Esophagus mucosa (tissue), 1 donor: Measurements from ENCODE around the gene ACD. TPM values are rescaled to one million over a fixed set of nuclear protein-coding genes. Genes with fewer than 3 reads are reported as not detected.
A peak's percentile ranks its signal among the peaks of the same experiment; 100 is the strongest.

Source experiments
- ATAC-seq: fragments of 200-7000 bp; cut with Tn5 transposase; one replicate; pipeline ENCODE4 v1.9.1; 2020
- total RNA-seq: library from RNA; stranded (reverse); gene quantifications from one replicate; pipeline ENCODE4 v1.2.4, GENCODE V29; 2023
- donor health status: DM: yes; HTN: yes; CAD: no.

ACD gene
- total RNA-seq, 1 donor from 2014 or later = 7.8 TPM

GRCh38 chr16:67645397-67646121 lies 14.5 kb downstream of the ACD start:
- ATAC-seq = no peak

- ATAC-seq = no peak
Observed at GRCh38 chr16:67644038-67644437, 16.0 kb downstream of the ACD start.

DNA sequence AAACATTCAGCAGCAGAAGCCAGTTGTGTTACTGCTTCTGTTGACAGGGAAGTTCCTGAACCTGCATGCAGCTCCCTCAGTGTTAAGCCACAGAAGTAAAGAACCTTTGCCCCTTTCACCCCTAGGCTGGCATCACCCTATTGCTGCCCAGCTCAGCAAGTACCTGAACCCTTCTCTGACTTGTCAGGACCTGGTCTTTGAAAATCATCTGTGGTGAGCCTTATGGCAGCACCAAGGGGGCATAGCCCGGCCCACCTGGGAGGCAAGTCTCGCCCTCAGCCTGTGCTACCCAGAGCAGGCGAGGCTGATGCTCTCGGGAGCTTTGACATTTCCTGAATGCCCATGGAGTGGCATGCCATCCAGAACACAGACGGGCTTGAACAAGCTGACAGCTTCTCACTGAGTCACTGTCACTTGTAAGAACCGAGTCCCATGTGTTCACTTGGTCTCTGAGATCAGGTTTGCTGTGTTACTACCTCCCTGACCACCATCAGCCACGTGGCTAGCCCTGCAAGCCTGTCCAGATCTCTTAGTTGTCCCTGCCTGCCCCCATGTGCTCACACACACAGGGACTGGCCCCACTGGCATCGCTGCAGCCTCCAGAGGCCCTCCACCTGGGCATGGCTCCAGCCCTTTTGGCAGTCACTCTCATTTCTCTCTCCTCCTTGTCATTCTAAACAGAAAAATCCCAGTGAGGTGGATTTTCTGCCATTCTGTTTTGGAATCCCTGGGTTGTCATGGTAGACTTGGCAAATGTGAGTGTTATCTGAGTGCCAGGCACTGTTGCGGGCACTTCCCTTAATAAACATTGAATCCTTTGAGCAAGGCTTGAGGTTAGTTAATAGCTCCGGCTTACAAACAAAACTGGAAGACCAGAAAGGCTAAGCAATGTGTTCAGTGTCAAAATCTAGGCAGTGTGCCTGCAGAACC lies 18.0 kb downstream of the ACD start:
- peak; percentile 71 for ATAC-seq

GRCh38 chr16:67637625-67638024 lies 22.4 kb downstream of the ACD start:
- no peak for ATAC-seq

GRCh38 chr16:67636713-67637112 lies 23.3 kb downstream of the ACD start:
- ATAC-seq = no peak

DNA sequence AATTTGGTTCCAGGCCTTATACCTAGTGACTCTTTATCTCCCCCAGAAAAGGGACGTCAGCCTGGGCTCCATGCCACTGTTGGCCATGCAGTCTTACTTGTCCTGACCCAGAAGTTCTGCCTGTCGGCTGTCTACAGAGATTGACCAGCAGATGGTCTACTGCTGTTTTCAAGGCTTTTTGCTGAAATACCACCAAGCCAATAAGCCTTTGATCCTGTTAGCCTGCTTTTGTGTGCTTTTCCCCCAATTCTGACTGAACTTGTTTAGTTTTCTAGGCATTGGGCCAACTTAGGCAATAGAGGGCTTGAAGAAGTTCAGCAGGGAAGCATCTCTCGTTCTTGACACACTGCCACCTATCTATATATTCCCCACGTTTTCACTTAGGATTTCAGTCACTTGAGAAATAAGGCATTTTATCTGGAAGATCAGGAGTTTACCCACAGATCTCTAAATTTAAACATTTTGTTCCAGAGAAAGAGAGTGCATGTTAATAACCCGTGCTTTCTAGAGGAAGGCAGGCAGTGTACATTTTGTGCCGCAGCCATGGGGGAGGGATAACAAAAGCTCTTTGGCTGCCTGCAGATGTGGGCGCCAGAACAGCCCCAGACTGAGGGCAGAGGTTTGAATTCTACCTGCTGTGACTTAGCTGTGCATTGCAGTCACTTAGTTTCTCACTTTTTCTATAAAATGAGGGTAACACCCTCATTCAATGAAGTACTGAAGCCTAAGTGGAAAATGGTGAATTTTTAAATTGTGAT lies 27.5 kb downstream of the ACD start:
- no peak for ATAC-seq

DNA sequence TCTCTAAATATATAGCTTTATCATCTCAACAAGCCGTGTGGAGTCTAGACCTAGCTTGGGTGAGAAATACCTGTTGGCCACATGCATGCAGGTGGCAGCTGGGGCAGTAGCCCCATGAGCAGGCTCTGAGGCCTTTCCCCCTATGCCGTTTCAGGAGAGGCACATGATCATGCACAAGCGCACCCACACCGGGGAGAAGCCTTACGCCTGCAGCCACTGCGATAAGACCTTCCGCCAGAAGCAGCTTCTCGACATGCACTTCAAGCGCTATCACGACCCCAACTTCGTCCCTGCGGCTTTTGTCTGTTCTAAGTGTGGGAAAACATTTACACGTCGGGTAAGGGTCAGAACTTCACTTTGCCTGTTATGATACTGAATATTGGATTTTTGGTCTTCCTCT lies 31.8 kb downstream of the ACD start:
- no peak for ATAC-seq

GRCh38 chr16:67613808-67614207 lies 46.3 kb downstream of the ACD start:
- ATAC-seq = no peak

- no peak for ATAC-seq
Observed at GRCh38 chr16:67608364-67608763, 51.7 kb downstream of the ACD start.

Other genes with a start within 250 kb of the ACD start
- gene ZDHHC1, start 243.8 kb downstream of the ACD start, total RNA-seq = 3.8 TPM
- gene HSD11B2, start 229.1 kb downstream of the ACD start, total RNA-seq = 6.6 TPM
- gene ATP6V0D1, start 179.1 kb downstream of the ACD start, total RNA-seq = 80.9 TPM
- not detected for gene AGRP, start 176.7 kb downstream of the ACD start, total RNA-seq
- 14.3 TPM for gene RIPOR1, start 131.4 kb downstream of the ACD start, total RNA-seq
- gene CTCF, start 97.7 kb downstream of the ACD start, total RNA-seq = 28.3 TPM
- gene CARMIL2, start 15.1 kb downstream of the ACD start, total RNA-seq = 2.4 TPM
- 1.8 TPM for gene PARD6A, start 700 bp upstream of the ACD start, total RNA-seq
- gene ENKD1, start 6.5 kb upstream of the ACD start, total RNA-seq = 3.8 TPM
- gene C16orf86, start 6.6 kb upstream of the ACD start, total RNA-seq = 0.84 TPM
- 25.4 TPM for gene GFOD2, start 59.1 kb upstream of the ACD start, total RNA-seq
- 20.1 TPM for gene RANBP10, start 146.3 kb upstream of the ACD start, total RNA-seq
- gene TSNAXIP1, start 146.6 kb upstream of the ACD start, total RNA-seq = 0.40 TPM
- 16.8 TPM for gene THAP11, start 182.1 kb upstream of the ACD start, total RNA-seq
- 65.2 TPM for gene NUTF2, start 186.7 kb upstream of the ACD start, total RNA-seq
- gene CENPT, start 187.4 kb upstream of the ACD start, total RNA-seq = 16.5 TPM
- gene EDC4, start 212.8 kb upstream of the ACD start, total RNA-seq = 32.7 TPM
- gene NRN1L, start 224.6 kb upstream of the ACD start, total RNA-seq = not detected
- gene PSKH1, start 233.0 kb upstream of the ACD start, total RNA-seq = 15.5 TPM